GM18505 (cell line): ENCODE data around the gene RARB.

Experiments
- ATAC-seq: cut with Tn5 transposase; IDR thresholded peaks from one replicate; pipeline ENCODE4 v1.9.1; 2021; ENCODE audit not compliant: unreplicated experiment
- POLR2A ChIP-seq: IDR thresholded peaks from 4 replicates; pipeline ENCODE4 v1.6.1; 2011; ENCODE audit warnings: borderline replicate concordance; ENCODE audit not compliant: insufficient read depth, insufficient read length; ENCODE audit errors: extremely low read depth

The RARB gene

GRCh38 chr3:25508901-25509300, 80.8 kb downstream of the RARB start:
- no peak for ATAC-seq
- TF ChIP-seq POLR2A: no peak

- TF ChIP-seq POLR2A: no peak
- ATAC-seq: no peak
Measured at GRCh38 chr3:25510797-25511196, 82.7 kb downstream of the RARB start.

GRCh38 chr3:25511972-25512721, 84.1 kb downstream of the RARB start:
- ATAC-seq: no peak
- TF ChIP-seq POLR2A: no peak

- no peak for ATAC-seq
- no peak for TF ChIP-seq POLR2A
Measured at GRCh38 chr3:25513642-25514266, 85.7 kb downstream of the RARB start.

- no peak for ATAC-seq
Measured at GRCh38 chr3:25515171-25515570, 87.1 kb downstream of the RARB start.

GRCh38 chr3:25520926-25521559, 93.0 kb downstream of the RARB start:
- ATAC-seq: no peak
- TF ChIP-seq POLR2A: no peak

More at GRCh38 chr3:25515171-25515570, 87.1 kb downstream of the RARB start:
- no peak for TF ChIP-seq POLR2A

GRCh38 chr3:25527336-25527735, 99.3 kb downstream of the RARB start:
- ATAC-seq: no peak
- TF ChIP-seq POLR2A: no peak

GRCh38 chr3:25527801-25528200, 99.7 kb downstream of the RARB start:
- no peak for ATAC-seq
- TF ChIP-seq POLR2A: no peak

GRCh38 chr3:25531971-25532370, 103.9 kb downstream of the RARB start:
- no peak for TF ChIP-seq POLR2A
- no peak for ATAC-seq

GRCh38 chr3:25532431-25533162, 104.5 kb downstream of the RARB start:
- ATAC-seq: no peak
- no peak for TF ChIP-seq POLR2A

- TF ChIP-seq POLR2A: no peak
- no peak for ATAC-seq
Measured at GRCh38 chr3:25533399-25533798, 105.3 kb downstream of the RARB start.

GRCh38 chr3:25534007-25534406, 105.9 kb downstream of the RARB start:
- no peak for TF ChIP-seq POLR2A
- no peak for ATAC-seq
